ENCODE data around the gene AKR7A2.

GRCh38 chr1:19332832-19333231 lies 20.9 kb upstream of the AKR7A2 start:
- TF ChIP-seq EZH2phosphoT487 (conservative IDR thresholded peaks at IDR 0.05; ENCODE audit: low read length) (no peak), CTCF (IDR thresholded peaks at IDR 0.05; ENCODE audit: insufficient read depth, low read length, poor library complexity, severe bottlenecking) (no peak)
